ENCODE measurements around the gene PIK3C2G. TPM values are rescaled to one million over a fixed set of nuclear protein-coding genes. Genes with fewer than 3 reads are reported as not detected.

The PIK3C2G gene
- total RNA-seq, 2 experiments from 2014 or later: not detected

DNA sequence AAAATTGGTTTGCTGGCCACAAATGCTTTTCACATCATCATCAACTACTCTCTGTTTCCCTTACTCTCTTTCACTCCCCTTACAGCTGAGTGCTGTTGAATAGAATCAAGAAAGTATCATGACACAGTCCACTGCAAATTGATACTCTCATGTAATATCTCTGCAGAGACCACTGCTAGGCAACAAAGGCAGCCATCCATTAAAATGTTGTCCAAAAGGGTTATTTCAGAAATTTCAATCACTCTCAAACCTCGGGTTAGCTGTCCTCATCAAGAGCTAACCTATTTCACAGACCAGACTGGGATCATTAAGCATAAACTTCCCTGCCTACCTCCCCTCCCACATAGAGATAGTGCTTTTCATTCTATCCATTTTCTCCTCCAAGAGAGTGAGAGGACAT is 289.8 kb downstream of the PIK3C2G start:
- Mint-ChIP-seq H3K4me1 (no peaks in the 10 kb centered on the region), H3K9me3 (no peaks in the 10 kb centered on the region), H3K27me3 (no peaks in the 10 kb centered on the region), H3K4me3 (no peak overlapping the region), H3K36me3 (no peaks in the 10 kb centered on the region), H3K27ac (no peak overlapping the region)
- no peak for DNase-seq

DNA sequence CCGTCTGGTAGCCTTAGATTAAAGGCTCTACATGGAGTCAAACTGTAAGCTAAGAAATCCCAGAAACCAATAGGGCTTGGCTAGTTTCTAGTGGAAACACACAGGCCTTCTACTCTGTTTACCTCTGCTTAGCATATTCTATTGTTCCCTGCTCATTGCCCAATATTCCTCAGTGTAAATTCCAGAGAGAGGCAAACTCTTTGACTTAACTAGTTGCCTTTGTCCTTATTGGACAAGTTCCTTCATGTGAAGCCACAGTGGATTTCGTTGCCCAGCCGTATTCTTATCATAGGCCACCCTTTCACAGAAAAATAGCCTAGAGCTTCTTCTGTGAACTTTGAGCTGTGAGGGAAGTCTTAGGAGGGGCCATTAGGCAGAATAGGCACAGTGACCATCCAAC is 290.4 kb downstream of the PIK3C2G start:
- Mint-ChIP-seq H3K9me3 (no peaks in the 10 kb centered on the region), H3K27ac (no peak overlapping the region), H3K4me1 (no peaks in the 10 kb centered on the region), H3K27me3 (no peaks in the 10 kb centered on the region), H3K36me3 (no peaks in the 10 kb centered on the region), H3K4me3 (no peak overlapping the region)
- DNase-seq: no peak

DNA sequence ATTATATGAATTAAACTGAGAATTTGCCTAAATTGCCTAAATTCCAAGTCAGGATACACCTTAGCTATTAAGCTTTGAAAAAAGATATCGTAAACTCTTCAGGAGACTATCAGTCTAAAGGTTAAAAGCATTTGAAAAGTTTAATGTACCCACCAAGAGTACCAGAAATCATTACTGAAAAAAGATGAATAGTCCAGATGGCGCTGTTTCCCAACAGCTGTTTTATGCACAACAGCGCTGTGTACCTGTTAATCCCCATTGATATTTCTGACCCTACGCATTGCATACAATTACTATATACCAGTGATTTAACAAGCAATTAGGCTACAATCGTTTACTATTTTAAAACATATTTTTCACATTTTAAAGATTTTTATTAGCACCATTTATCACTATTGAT is 291.5 kb downstream of the PIK3C2G start:
- Mint-ChIP-seq H3K36me3 (no peaks in the 10 kb centered on the region), H3K4me3 (no peak overlapping the region), H3K4me1 (no peaks in the 10 kb centered on the region), H3K27ac (no peak overlapping the region), H3K9me3 (no peaks in the 10 kb centered on the region), H3K27me3 (no peaks in the 10 kb centered on the region)
- DNase-seq: no peak

DNA sequence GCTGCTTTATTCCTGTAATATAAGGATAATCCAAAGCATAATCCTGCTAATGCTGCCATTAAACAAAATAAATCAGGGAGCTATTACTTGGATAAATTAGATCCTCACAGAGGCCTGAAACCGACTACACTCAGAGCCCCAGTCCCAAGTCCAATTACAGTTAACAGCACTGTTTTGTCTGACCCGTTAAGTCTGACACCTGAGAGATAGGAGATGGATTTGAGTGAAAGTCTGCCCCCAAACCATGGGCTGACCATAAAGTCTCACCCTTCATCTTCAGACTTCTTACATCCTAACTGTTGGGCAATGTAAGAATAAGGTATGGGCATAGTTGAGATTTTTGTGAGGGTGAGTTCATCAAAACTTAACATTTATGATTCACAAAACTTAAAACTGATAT is 294.8 kb downstream of the PIK3C2G start:
- DNase-seq: no peak
- Mint-ChIP-seq H3K27me3 (no peaks in the 10 kb centered on the region), H3K27ac (no peak overlapping the region), H3K36me3 (no peaks in the 10 kb centered on the region), H3K4me3 (no peak overlapping the region), H3K9me3 (no peaks in the 10 kb centered on the region), H3K4me1 (no peaks in the 10 kb centered on the region)

DNA sequence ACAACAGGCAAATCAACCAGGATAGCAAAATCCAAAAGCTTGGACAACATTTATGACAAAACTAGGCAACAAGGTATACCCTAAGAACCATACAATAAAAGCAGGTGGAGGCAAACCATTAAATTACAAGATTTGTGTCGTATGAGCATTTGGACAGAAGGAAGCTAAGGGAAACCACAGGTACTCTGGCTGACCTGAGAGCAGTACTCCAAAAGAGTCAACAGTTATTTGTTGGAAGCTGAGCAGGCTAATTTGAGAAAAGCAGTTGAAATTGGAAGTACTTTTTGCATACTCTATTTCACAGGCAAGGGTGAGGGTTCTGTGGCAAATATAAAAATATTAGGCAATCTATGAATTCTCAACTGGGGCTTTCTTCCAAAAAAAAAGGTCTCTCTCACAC is 297.9 kb downstream of the PIK3C2G start:
- Mint-ChIP-seq H3K27ac (no peak overlapping the region), H3K36me3 (no peaks in the 10 kb centered on the region), H3K9me3 (no peaks in the 10 kb centered on the region), H3K4me1 (no peaks in the 10 kb centered on the region), H3K4me3 (no peak overlapping the region), H3K27me3 (no peaks in the 10 kb centered on the region)
- no peak for DNase-seq

DNA sequence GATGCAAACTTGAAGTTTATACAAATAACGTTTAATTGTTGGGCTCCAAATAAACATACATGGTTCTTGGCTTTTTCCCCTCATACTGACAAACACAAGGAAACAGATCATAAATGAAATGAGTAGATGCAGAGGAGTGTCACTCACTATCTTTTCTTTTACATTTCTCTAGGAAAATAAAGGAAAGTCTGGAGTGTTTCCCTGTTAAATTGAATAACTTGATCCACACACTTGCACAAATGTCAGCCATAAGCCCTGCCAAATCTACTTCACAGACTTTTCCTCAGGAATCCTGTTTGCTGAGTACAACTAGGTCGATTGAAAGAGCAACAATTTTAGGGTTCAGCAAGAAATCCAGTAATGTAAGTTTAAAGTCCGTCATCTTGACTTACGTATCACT is 301.2 kb downstream of the PIK3C2G start:
- Mint-ChIP-seq H3K4me3 (no peak overlapping the region), H3K9me3 (no peaks in the 10 kb centered on the region), H3K27ac (no peak overlapping the region), H3K27me3 (no peaks in the 10 kb centered on the region), H3K4me1 (no peaks in the 10 kb centered on the region), H3K36me3 (no peaks in the 10 kb centered on the region)
- no peak for DNase-seq

DNA sequence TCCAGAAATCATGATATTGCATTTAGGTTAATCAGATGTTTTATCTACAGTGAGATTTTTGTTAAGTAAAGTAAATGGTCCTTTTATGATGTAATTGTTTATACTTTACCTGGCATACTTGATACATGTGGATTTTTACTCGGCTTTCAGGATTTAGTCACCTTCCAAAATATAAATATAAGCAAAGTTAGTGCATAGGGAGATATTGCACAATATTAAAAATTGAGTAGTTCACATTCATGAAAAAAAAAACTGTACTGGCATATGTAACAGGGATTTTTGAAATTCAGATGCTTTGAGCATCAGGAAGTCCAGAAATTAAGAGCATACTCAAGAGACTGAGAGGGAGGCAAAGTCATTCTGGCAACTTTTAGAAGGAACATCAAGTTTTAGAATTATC is 303.0 kb downstream of the PIK3C2G start:
- H3K27ac Mint-ChIP-seq: no peak overlapping the region
- H3K9me3 Mint-ChIP-seq: peaks cover 2% of the 10 kb centered on the region
- H3K36me3 Mint-ChIP-seq: no peaks in the 10 kb centered on the region
- H3K27me3 Mint-ChIP-seq: no peaks in the 10 kb centered on the region
- H3K4me1 Mint-ChIP-seq: no peaks in the 10 kb centered on the region
- no peak for DNase-seq
- no peak overlapping the region for H3K4me3 Mint-ChIP-seq

DNA sequence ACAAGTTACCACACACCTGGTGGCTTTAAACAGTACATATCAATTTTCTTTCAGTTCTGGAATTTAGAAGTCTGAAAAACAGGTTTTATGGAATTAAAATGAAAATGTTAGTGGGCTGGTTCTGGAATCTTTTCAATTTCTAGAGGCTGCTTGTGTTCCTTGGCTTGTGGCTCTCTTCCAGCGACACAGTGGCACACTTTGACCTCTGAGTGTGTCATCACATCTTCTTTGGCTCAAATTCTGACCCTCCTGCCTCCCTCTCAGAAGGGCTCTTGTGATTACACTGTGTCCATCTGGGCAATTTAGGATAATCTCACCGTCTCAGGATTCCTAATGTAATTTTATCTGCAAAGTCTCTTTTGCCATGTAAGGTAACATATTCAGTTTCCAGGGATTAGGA is 306.5 kb downstream of the PIK3C2G start:
- DNase-seq: no peak
- no peak overlapping the region for H3K4me3 Mint-ChIP-seq
- H3K27me3 Mint-ChIP-seq: no peaks in the 10 kb centered on the region
- H3K9me3 Mint-ChIP-seq: peaks cover 2% of the 10 kb centered on the region
- no peaks in the 10 kb centered on the region for H3K36me3 Mint-ChIP-seq
- H3K4me1 Mint-ChIP-seq: no peaks in the 10 kb centered on the region
- H3K27ac Mint-ChIP-seq: no peak overlapping the region

DNA sequence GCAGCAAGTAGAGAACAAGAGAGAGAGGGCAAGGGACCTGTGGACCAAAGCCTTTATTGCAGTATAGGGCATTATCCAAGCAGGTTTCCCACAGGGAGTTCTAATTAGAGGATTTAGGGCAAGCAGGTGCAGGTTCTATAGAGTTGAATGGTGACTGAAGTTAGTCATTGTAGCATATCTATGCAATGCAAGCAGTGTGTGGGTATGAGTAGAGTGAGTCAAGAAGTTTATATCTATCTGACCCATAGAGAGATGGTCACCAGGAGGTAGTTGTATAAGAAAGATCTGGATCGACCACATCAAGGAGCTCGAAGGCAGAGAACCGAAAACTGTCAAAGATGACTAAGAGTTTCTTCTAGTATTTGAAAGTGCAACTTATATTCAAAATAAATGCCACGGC is 309.2 kb downstream of the PIK3C2G start:
- no peak for DNase-seq
- Mint-ChIP-seq H3K9me3 (peaks cover 2% of the 10 kb centered on the region), H3K27ac (no peak overlapping the region), H3K4me1 (no peaks in the 10 kb centered on the region), H3K36me3 (no peaks in the 10 kb centered on the region), H3K4me3 (no peak overlapping the region), H3K27me3 (no peaks in the 10 kb centered on the region)

DNA sequence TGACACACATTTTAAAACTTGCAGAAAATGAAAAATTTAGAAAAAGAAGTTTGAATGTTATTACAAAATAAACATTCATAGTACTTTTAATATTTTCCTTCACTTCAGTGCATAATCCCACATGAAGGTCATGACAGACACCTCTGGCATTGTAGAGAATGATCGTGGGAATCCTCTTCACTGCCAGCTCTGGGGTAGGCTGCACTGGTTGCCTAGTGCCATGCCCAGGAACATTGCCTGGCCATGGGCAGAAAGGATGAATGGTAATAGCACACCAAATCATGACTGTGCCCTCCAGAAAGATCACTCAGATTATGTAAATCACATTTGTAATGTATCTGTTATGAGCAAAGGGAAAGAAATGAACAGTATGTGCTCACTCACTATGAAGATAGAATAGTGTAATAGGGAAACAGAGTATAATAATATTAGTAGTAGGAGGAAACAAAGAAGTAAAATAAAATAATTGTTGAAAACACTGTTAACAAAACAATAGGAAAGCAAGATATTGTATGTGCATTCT is 314.8 kb downstream of the PIK3C2G start:
- Mint-ChIP-seq H3K27me3 (no peaks in the 10 kb centered on the region), H3K9me3 (no peaks in the 10 kb centered on the region), H3K27ac (no peak overlapping the region), H3K4me3 (no peak overlapping the region), H3K36me3 (no peaks in the 10 kb centered on the region), H3K4me1 (no peaks in the 10 kb centered on the region)
- no peak for DNase-seq

DNA sequence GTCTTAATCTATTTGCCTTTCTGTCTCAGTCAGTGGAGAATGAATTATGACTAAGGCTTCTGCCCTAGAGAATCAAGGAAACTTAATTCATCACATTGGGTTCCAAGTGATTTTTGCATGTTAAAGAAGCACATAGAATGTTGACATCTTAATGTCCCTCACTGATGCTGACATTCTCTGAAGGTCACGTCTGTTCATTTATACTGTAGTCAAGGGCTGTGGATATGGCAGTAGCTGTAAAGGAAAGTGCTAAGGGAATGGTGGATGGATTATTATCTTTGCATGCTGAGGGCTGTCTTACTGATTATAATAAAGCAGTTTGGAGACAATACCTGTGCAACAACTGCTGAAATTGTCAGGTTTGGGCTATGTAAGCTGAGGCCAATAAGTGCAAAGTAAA is 315.3 kb downstream of the PIK3C2G start:
- H3K36me3 Mint-ChIP-seq: no peaks in the 10 kb centered on the region
- H3K27me3 Mint-ChIP-seq: no peaks in the 10 kb centered on the region
- H3K9me3 Mint-ChIP-seq: no peaks in the 10 kb centered on the region
- no peak for DNase-seq
- no peaks in the 10 kb centered on the region for H3K4me1 Mint-ChIP-seq
- no peak overlapping the region for H3K4me3 Mint-ChIP-seq
- no peak overlapping the region for H3K27ac Mint-ChIP-seq

DNA sequence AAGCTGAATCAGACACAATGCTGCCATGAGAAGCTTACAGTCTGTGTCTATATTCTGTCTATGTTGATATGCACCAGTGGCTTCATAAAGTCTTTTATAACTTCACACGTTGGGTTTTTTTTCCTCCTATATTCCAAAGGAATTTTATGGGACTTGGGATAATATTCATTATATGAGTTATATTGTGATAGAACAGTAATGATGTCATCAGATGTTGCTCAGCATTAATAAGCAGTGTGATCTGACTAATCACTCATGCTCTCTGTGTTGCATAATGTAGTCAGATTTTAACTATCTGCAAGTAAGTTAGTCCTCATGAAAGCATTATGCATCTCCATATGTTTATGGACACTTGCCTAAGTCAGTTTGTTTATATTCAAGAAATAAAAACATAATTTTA is 316.9 kb downstream of the PIK3C2G start:
- H3K9me3 Mint-ChIP-seq: peaks cover 3% of the 10 kb centered on the region
- H3K27ac Mint-ChIP-seq: no peak overlapping the region
- no peak for DNase-seq
- H3K27me3 Mint-ChIP-seq: no peaks in the 10 kb centered on the region
- H3K4me1 Mint-ChIP-seq: no peaks in the 10 kb centered on the region
- H3K36me3 Mint-ChIP-seq: no peaks in the 10 kb centered on the region
- no peak overlapping the region for H3K4me3 Mint-ChIP-seq

DNA sequence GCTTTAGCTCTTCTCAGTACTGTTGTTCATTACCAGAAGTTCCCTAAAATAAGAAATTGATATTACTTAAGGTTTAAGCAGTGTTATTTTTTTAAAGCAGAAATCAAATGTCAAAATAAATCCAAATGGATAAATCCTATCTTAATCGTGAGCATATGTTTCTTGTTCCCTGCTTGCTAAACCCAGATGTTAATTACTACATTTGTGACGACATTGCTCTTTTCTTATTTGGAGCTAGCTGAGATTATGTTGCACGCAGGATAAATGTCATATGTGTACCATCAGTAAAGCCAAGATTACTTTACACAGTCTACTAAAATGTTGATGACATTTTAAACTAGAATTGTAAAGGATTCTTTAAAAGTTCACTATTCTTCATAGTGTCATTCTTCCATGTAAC is 319.0 kb downstream of the PIK3C2G start:
- DNase-seq: no peak
- Mint-ChIP-seq H3K27me3 (no peaks in the 10 kb centered on the region), H3K4me3 (no peak overlapping the region), H3K9me3 (peaks cover 3% of the 10 kb centered on the region), H3K4me1 (no peaks in the 10 kb centered on the region), H3K36me3 (no peaks in the 10 kb centered on the region), H3K27ac (no peak overlapping the region)

DNA sequence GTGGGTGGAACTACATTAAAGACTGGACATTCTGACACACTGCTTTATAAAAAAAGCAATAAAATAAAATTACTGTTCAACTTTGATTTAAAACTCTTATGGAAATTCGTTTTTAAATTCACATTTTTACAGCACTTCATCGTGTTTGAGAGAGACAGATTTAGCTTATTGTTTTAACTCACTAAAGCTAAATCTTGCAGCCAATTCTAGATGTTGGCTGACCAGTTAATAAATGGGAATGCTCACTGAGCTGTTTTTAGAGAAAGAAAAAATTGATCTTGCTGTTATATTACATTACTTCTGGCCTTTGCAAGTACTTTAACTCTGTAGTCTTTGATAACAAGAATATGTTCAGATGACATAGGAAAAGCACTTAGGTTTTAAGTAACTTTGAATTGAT is 319.4 kb downstream of the PIK3C2G start:
- Mint-ChIP-seq H3K4me1 (no peaks in the 10 kb centered on the region), H3K9me3 (peaks cover 7% of the 10 kb centered on the region), H3K36me3 (no peaks in the 10 kb centered on the region), H3K27me3 (no peaks in the 10 kb centered on the region), H3K27ac (no peak overlapping the region), H3K4me3 (no peak overlapping the region)
- DNase-seq: no peak

DNA sequence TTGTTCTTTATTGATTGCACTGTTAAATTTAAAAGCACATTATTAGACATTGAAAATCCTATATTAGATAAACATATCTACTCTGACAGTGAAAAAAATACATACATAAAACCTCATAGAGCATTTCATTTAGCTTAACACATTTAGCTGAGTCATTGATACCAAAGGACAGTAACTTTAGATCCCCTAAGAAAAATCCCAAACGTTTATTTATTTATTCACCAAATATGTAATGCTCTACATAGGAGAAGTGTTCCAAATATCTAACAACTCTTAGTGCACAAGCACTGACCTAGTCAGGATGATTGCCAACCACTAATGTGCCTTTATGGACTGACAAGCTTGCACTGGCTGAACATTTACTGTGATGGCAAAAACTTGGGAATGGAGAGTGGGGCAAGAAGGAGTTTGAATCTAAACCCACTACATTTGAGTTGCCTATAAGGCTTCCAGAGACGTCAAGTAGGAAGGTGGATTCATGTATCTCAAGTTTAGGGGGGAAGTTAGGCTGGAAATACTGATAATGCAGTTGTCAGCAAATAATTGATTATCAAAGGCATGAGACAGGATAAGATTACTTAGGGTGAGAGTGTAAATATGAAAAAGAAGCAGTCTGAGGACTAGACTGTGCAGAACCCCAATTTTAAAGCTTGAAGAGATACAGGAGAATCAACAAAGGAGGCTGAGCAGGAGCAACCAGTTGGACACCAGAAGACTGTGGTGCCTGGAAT is 320.1 kb downstream of the PIK3C2G start:
- Mint-ChIP-seq H3K4me1 (no peaks in the 10 kb centered on the region), H3K27ac (no peak overlapping the region), H3K9me3 (peaks cover 12% of the 10 kb centered on the region), H3K4me3 (no peak overlapping the region), H3K27me3 (no peaks in the 10 kb centered on the region), H3K36me3 (no peaks in the 10 kb centered on the region)
- DNase-seq: no peak

DNA sequence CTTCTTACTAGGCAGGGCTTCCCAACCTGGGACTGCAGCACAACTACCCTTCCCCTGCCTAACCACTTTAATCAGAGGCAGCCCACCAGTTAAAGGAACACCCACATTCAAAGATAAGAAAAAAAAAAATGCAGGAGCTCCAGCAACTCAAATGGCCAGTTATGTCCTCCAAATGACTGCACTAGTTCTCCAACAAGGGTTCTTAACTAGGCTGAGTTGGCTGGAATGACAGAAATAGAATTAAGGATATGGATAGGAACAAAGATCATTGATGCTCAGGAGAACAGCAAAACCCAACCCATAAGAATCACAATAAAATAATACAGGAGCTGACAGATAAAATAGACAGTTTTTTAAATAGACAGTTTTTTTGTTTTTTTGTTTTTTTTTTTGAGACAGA is 322.3 kb downstream of the PIK3C2G start:
- no peak overlapping the region for H3K27ac Mint-ChIP-seq
- peaks cover 13% of the 10 kb centered on the region for H3K9me3 Mint-ChIP-seq
- no peaks in the 10 kb centered on the region for H3K36me3 Mint-ChIP-seq
- no peak for DNase-seq
- no peaks in the 10 kb centered on the region for H3K4me1 Mint-ChIP-seq
- H3K27me3 Mint-ChIP-seq: no peaks in the 10 kb centered on the region
- H3K4me3 Mint-ChIP-seq: no peak overlapping the region

Measured in activated naive CD8-positive, alpha-beta T cell treated with anti-CD3 and anti-CD28 coated beads for 36 hours (primary cell).